Activated CD4-positive, alpha-beta T cell treated with anti-CD3 and anti-CD28 coated beads for 1 hour (primary cell): Measurements from ENCODE around the gene SMYD3.

Source experiments
- DNase-seq: peaks from one replicate; pipeline ENCODE4 v3.0.0-alpha.2; 2020

The SMYD3 gene

DNA sequence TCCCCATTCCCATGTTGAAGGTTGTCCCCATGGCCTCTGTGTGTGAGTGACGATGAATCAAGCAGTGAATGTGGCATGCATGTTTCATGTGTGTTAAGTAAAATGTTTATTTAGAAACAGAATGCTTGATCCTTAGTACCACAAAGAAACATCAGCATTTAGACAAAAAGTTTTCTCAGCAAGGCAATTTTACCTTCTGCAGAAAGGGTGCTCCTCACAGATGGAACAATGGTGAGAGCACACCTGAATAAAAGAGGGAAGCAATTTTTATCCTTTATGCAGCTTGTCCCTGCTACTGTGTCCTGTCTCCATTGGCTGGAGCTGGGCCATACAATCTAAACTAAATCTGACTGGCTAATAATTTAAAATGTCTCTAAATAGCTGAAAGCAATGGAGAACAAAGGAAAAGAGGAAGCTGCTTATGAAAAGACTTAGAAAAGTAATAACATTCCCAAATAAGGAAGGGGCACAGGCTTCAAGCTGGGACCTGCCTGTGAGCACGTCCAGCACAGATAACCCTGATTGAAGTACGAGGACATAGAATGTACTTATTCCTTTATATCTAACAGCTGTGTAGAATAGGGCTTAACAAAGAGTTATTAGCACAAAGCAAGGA, 8.4 kb upstream of the SMYD3 start:
- DNase-seq, result no peak

DNA sequence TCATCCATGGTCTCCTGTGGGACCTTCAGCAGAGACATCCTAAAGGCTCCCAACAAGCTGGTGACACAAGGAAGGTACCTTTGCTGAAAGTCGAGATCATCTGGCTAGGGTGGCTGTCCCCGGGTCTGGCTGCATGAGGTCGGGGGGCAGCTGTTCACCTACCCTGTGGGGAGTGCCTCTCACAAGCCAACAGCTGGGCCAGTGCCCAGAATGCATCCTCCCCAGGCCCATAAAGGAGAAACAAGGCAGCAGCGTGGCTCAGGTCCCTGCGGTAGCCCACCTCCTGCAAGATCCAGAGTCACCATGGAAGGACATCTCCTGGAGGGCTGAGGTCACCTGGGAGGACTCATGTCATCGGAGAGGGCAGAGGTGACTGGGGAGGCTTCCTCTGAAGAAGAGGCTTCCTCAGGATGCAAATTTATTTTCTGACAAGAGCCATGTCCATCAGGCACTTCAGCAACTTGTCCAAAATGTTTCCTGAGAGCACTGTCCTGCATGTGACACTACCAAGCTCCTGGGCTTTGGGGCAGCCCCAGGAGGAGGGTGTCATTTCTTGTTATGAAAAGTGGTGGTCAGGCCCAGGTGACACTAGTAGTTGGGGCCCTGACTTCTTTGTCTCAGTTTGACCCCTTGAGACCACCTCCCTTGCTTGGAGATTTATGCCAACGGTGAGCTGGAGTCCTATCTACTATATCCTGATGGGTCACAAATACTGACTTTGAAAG, 6.7 kb upstream of the SMYD3 start:
- DNase-seq, result no peak

DNA sequence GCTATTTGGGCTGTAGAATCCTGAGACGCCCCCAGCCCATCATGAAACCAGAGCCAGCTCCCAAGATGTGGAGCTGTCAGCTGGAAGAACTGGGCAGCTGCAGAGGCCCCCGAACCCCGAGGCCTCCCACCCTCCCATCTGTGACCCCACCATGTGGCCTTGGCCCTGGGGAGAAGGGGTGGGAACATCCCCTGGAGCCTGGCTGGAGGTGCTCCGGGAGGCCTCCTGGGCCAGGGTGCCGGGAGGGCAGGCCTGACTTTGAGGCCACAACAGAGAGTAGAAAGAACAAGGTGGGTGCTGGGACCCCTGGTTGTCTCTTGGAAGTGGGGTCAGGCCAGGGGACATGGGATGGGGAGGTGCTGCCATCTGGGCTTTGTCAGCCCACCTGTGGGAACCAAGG, 6.0 kb upstream of the SMYD3 start:
- DNase-seq, result no peak

DNA sequence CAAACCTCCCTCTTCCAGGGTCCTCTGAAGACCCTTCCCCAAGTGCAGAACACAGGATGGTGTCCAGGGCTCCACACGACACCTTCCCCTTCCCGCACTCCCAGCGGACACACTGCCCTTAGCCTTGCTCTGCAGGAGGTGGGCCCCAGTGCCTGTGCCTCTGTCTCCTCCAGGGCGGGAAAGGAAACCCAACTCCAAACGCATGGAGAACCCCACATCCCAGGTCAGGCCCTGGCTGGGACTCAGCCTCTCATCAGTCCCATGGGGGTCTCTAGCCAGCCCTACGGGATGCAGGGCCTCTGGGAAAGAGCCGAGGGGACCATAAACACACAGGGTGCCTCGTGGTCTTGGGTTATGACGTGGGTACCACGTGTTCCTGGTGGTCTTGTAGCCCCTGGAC, 5.6 kb upstream of the SMYD3 start:
- no peak for DNase-seq

DNA sequence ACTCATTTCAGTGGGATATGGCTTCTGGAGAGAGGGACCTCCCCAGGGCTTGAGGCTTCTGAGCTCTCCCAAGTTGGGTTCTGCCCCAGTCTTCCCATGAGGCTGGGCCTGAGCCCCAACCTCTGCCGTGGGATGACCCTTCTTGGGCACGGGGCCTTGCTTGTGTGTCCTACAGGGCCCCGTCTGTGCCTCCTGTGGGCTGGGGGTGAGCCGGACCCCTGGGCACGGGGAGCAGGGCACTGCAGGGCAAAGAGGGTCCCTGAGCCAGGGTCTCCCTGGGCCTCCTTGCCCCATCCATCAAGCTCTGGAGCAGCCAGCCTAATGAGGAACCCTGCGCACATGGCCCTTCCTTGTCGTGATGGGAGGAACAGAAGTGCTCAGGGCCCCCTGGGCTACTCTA, 5.2 kb upstream of the SMYD3 start:
- no peak for DNase-seq

DNA sequence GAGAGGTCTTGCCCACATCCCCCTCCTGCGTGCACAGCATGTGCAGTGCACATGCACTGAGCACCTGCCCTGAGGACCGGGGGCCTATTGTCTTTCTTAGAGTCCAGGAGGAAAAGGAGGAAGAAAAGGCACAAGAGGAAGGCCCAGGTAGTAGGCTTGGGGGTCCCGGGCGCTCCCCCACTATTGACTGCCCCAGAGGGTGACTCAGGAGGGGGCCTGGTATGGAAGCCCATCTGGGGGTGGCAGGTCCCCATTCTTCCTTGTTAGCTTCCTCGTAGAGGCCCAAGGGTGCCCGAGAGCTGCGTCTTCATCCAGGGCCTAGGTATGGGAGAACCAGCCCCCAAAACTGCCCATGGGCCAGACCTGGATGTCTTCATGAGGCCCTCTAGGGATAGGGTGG, 4.1 kb upstream of the SMYD3 start:
- no peak for DNase-seq

DNA sequence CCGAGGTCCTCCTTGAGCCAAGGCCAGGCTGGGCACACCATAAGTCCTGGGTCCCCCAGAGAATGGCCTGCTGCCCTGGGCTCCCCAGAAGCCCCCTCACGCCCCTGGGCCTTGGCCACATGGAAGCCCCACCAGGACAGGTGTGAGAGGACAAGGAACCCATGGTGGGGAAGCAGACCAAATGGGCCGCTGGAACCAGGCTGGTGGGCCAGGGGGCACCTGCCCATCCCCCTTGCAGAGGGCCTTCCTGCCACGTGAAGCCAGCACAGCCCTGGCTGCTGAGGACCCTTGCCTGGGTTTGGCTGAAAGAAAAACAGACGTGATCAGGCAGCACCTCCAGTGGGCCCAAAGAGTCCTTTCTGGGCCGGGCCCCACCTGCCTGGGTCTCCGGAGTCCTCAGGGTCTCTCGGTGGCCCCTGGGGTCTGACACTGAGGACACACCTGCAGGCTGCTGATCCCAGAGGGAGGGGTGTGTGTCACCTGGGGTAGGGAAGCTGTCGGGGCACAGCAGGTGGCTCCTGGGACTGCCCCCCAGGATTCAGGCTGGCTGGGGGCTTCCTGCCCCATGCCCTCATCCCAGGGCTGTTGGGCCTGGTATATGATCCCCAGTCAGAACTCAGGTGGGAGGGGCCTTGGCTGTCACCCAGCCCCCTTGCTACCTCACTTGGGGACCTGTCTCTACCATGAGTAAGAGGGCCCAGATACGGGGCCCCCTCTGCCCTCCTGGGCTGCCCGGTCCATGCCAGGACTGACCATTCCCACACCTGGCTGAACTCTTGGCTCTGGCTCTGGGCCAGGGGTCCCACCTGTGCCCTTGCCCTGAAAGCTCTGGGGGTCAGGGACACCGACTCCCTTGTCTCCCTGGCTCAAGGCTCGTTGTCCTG, 3.3 kb upstream of the SMYD3 start:
- DNase-seq, result no peak

DNA sequence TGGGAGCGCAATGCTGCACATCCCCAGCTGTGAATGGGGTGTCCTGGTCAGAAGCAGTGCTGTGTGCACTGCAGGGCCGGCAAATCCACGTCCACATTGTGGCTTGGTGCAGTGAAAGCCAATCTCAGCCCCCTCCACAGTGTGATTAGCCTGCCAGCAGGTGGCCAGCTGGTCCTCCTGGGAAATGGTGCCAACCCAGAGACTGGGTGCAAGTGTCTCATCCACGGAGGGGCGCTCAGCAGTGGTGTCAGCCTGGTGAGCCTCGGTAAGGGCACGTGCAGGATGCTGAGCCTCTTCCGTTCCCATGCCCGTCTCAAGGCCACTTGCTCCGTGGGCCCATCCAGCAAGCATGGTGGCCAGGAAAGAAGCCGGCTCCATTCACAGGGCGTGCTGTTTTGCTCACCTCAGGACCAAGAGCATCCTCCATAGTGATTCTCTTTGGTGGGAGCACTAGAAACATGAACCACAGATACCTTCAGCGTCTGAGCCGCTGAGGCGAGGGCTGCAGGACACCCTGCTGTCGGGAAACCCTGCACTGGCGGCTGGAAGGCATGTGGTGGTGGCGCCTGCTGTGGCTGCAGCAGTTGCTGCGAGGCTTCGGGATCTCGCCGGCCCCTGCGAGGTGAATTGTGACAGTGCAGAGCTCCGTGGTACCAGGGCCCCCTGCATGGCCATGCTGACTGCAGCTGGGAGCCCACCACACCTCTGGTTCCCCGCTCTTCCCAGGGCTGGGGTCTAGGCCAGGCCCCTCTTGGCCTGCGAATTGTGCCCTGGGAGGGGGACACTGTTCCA, 2.0 kb upstream of the SMYD3 start:
- DNase-seq, result no peak

DNA sequence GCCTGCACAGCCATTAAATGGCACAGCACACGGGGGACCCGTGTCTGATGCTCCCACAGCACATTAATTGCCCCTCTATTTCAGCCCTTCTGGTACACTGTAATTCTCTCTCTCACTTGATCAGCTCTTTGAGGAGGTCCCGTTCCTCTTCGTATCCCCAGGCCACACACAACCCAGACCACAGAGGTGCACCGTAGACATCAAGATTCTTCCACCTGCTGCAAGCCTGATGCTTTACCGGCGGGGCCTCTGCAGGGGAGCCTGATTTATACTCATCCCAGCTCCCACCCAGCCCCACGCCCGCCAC, 759 bp downstream of the SMYD3 start:
- no peak for DNase-seq

DNA sequence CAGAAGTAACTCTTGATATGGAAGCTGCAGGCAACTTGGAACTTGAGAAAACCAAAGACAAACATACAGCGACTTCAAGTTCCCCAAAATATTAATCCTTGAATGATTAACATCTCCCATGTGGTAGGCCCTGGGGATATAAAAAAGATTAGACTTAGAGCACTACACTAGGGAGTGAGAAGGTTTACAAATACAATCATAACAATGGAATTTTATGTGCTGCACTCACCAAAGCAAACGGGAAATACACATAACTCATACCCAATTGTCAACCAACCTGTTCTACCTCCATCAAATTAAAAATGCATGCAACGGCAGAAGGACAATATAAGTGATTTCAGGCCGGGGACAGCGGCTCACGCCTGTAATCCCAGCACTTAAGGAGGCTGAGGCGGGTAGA, 3.7 kb downstream of the SMYD3 start:
- DNase-seq, result no peak

DNA sequence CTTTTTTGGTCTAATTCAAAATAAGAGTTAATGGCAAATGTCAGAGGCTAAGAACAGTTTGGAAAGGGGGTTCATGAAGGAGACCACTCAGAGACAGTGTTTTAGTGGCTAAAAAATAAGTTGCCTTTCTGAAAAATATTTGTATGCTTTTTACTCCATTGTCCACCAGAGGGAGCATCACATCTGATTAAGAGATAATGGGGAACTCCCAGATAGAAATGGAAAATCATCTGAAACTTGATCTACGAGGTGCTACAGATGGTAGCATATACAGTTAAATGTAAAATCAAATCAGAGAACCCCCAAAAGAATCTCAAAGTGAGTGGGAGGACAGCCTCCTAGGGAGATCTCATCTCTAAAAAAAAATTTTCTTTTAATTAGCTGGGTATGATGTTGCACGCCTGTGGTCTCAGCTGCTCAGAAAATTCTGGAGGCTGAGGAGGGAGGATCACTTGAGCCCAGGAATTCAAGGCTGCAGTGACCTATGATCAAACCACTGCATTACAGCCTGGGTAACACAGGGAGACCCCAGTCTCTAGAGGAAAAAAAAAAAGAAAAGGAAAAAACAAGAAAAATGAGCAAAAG, 9.7 kb downstream of the SMYD3 start:
- DNase-seq, result no peak

DNA sequence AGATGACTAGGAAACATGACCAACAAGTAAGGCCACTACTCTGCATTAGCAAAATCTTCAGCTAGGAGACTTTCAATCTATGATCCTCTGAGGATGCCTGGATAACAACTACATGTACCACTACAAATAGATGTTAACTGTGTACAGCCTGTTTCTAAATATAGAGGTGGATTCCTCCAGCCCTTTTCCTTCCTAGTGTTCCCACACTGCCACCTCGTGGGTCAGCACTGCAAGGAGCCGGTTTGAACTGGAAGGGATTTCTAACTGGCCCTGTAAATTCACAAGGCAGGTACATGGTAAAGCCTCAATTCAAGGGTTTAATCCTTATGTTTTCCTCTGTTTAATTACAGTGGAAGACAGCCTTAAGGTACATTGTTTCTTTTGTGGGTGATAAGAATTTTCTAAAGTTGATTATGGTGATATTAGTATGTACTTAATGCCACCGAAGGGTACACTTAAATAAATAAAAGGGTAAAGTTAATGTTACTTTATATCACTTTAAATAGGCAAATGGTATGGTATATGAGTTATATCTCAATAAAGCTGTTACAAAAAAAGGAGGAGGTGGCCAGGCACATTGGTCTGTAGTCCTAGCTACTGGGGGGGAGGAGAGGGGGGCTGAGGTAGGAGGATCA, 14.4 kb downstream of the SMYD3 start:
- DNase-seq, result no peak

DNA sequence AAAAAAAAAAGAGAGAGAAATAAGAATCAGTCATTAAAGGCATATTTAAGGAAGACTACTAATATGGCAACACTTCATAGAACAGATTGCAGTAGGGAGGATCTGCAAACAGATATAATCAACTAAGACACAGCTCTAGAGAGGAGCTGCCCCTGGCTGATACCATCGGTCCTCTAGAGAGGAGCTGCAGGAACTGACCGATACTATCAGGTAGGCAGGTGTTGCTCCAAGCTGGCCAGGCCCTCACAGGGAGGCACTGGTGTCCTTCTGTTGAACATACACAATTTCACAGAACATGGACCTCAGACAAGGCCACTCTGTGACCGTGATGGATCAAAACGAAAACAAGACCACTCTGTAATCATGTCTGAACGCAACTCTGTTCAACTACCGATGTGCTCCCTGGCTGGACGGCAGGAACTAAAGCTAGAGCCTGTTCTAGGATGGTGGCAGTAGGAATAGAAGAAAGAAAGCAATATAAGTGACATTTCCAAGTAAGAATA, 15.5 kb downstream of the SMYD3 start:
- DNase-seq, result no peak

DNA sequence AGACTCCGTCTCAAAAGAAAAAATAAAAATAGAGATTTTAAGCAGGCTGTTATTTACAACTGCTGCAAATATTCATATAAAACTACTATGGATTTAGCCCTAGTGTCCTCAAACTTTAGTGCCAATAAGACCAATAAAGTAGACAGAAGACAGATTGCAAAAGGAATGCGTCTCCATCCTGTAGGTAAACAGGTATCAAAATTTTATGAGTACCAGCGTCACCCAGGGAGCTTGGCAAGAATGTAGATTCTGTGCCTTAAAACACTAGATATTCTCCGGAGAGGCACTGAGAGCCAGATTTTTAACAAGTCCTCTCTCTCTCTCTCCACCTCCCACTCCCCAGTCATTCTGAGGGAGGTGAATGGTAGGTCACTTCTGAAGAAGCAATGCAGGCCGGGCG, 18.4 kb downstream of the SMYD3 start:
- no peak for DNase-seq

DNA sequence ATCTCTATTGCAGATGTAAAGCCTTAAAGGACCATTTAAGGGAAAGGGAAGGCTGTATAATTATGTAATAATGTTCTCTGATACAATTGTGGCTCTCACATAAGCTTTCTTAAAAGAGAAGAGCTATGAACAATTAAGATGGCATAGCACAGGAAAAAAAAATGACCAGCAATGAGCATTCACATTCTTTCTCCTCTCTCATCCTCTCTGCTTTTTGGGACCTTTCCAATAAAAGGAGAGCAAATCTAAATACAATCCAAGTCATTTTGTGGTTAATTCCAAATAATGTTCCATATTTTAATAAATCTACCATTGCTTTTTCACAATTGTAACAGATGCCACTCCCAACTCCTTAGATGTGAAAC, 23.5 kb downstream of the SMYD3 start:
- DNase-seq, result no peak

DNA sequence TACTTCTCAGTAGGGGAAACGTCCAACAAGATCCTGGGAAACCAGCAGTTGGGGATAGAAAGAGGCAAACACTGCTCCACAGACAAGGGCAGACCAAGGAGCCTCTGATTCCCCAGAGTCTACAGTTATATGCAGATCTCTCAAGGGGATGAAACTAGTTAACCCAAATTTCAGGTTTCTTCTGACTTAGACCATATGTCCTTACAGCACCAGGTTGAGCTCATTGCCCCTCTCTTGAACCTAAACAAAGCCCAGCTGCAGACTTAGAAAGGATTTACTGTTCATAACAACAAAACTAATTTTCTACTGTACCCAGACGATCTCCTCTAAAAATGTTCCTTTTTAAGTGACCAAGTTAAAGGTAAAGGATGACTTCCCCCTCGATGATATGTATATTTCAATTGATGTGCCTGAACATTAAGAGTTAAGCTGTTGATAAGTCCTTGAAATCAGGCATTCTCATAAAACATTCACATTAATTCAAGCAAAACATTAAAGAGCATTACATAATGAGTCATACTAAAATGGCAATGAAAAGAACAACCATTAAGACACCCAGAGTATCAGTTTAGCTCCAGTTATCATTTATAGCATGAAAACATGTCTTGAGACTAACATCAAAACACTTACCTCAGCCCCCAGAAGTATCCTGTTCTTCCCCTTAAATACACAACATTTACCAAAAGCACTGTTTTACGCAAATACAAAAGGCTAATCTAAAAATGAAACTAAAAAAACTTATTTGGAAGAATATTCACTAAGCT, 24.1 kb downstream of the SMYD3 start:
- DNase-seq, result no peak

DNA sequence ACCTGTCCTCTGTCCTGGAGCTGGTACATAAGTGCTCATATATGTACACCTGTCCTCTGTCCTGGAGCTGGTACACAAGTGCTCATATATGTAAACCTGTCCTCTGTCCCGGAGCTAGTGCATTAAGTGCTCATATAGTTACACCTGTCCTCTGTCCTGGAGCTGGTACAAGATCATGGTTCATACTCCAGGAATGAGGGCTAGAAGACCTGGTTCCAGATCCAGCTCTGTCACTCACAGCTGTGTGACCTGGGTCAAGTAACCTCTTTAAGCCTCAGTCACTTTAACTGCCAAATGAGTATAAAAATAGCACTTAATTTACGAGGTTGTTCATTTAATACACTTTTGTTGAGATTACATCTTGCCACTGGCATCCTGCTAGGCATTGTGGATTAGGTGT, 28.0 kb downstream of the SMYD3 start:
- DNase-seq, result no peak

DNA sequence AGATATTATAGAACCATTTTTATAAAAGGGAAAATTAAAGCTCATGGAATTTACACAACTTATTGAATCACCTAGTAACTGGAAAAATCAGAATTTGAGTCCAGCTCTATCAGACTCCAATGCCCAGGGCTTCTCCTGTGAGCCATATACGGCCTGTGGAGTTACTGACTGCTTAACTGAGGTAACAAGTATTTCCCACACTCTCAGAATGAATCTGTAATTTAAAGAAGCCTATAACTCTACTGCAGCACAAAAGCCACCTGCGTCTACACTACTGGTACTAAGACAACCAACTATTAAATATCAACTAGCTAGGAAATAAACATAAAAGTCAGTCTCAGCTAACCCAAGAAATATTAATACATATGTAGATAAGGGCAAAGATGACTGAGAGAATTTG, 29.4 kb downstream of the SMYD3 start:
- no peak for DNase-seq

DNA sequence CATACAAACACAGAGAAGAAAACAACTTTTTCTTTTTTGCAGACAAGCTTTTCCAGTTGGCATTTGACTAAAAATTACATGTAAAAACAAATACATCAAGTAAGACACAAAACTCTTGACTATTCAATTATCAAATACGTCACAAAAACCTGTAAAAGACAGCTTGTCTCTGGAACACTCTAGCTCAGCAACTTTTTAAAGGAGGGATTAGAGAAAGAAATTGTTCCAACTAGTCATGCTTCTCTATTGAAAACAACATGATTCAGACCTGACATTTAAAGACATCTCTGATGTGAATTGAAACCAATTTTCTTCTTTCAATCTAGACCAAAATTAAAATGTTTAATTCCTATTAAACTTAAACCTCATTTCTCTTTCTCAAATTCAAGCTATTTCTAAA, 30.3 kb downstream of the SMYD3 start:
- no peak for DNase-seq

DNA sequence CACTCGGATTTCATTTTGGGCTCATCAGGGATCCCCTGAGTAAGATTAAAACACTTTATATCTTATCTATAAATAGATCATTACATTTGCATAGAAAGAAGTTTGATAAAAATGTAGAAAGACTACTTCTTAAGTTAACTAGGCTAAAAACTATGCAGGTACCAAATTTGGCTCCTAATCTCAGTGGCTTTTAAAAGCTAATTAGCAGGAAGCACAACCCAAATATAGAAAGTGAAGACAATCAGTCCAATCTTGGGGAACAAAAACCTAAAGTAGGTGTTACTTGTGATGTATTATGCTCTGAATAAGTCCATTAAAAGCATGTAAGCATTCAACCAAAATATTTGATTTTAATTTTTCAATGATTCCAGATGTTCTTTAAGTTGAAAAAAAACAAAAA, 35.4 kb downstream of the SMYD3 start:
- DNase-seq, result no peak

DNA sequence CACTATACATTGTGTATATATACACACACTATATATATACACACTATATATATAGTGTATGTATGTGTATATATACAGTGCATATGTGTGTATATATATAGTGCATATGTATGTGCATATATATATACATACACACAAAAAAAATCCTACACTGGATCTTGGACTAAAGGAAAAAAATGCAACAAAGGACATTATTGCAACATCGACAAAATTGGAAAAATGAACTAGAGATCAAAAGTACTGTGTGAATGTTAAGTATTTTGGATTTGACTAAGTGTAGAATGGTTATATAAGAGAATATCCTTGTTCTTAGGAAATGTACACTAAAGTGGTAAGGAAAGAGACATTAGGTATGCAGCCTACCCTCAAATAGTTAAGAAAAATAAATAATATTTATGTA, 36.5 kb downstream of the SMYD3 start:
- DNase-seq, result no peak

DNA sequence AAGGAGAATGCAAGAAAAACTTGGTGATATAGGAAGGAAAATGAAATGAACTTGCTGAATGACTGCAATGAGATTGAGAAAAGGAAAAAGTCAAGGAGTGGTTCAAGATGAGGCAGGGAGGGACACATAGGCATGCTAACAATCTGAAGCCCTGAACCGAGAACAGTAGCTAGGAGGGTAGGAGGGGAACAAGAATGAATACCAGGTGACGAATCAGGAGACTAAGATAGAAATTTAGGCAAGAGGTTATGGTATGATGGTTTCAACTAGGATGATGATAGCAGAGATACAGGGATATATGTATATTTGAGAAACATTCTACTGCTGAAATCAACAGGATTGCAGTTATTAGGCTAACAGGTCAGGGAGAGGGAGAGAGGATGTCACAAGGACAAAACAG, 44.1 kb downstream of the SMYD3 start:
- DNase-seq, result no peak
